Astrocyte (in vitro differentiated cells and primary cell): Measurements from ENCODE around the gene IL10RA.

Source experiments
- EZH2 ChIP-seq: IDR thresholded peaks from 2 replicates; pipeline ENCODE4 v1.6.1; 2012; ENCODE audit warnings: mild to moderate bottlenecking, low read length, inconsistent platforms; ENCODE audit not compliant: insufficient read depth
- TF ChIP-seq, protein P1 (sequence below): IDR thresholded peaks from 2 replicates; pipeline ENCODE4 v1.5.1; 2011; ENCODE audit warnings: low read depth, mild to moderate bottlenecking, inconsistent platforms, low read length, moderate library complexity; ENCODE audit not compliant: insufficient read depth

DNA sequence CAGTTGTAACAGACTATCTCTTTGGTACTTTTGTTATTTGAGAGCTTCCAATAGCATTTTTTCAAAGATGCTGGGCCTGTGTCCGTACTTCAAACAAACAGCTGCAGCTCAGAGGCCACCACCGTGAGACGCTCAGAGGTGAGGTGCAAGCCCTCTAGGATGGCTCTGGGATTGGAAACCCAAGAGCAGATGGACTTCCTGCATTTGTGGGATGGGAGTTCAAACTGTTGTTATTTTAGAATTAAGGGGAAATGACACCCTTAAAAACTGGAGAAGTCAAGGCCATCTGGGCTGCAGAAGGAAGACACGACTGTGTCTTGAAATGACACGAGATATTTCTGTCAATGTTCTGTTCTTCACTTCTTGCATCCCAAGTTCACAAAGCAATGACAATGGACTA is 9.2 kb upstream of the IL10RA start:
- TF ChIP-seq, protein P1, sequence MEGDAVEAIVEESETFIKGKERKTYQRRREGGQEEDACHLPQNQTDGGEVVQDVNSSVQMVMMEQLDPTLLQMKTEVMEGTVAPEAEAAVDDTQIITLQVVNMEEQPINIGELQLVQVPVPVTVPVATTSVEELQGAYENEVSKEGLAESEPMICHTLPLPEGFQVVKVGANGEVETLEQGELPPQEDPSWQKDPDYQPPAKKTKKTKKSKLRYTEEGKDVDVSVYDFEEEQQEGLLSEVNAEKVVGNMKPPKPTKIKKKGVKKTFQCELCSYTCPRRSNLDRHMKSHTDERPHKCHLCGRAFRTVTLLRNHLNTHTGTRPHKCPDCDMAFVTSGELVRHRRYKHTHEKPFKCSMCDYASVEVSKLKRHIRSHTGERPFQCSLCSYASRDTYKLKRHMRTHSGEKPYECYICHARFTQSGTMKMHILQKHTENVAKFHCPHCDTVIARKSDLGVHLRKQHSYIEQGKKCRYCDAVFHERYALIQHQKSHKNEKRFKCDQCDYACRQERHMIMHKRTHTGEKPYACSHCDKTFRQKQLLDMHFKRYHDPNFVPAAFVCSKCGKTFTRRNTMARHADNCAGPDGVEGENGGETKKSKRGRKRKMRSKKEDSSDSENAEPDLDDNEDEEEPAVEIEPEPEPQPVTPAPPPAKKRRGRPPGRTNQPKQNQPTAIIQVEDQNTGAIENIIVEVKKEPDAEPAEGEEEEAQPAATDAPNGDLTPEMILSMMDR: no peak
- TF ChIP-seq EZH2: no peak
